Endometrium (tissue), 2 donors: ENCODE measurements around the gene SFXN5.

Experiments used
- FAIRE-seq: peaks from 2 replicates; lab custom pipeline; 2012; peaks lifted over from hg19 to GRCh38; lab: Jason Lieb, UNC
- donor health status: control.
- donor health status: control.

The SFXN5 gene

DNA sequence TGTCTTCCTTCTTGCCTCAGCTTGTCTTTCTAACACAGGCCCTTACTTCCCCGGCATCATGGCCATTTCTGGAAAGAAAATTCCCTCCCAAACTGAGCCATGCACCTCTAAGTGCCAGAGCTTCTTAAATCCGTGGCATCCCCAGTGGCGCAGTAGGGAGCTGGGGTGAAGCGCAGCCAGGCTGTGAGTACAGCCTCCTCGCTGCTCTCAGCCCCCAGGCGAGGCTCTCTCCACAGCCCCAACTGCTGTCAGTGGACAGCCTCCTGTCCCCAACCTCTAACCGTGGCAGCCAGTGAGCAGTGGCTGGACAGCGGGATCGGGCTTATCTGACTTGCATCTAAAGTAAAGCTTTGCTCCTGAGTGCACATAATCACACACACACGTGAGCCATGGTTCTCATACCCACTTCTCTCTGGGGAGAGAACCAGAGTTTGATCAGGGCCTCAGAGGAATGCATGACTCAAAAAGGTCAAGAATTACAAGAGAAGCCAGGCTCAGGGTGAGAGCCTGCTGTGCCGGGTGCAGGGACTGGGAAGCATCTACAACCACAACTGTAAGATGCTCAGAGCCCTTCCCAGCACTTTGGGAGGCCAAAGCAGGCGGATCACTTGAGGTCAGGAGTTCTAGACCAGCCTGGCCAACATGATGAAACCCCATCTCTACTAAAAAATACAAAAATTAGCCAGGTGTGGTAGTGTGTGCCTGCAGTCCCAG, 50.7 kb downstream of the SFXN5 start:
- FAIRE-seq = no peak

DNA sequence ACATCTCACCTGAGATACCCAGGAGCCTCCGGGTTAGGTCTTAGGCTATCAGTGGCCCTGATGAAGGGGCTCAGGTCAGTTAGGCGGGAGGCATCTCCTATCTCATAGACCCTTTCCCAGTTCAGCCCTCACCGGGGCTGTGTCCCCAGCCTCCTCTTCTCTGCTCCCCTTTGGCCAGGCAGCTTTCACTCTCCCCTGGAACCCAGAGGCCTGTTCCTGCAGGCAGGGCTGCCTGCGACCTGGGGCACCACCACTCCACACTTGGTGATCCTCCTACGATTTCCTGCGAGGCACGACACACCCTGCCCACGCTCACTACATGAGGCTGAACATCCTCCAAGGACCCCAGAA, 51.2 kb downstream of the SFXN5 start:
- no peak for FAIRE-seq

- FAIRE-seq = no peak
These were observed 53.2 kb downstream of the SFXN5 start for GRCh38 chr2:73018188-73018825.

DNA sequence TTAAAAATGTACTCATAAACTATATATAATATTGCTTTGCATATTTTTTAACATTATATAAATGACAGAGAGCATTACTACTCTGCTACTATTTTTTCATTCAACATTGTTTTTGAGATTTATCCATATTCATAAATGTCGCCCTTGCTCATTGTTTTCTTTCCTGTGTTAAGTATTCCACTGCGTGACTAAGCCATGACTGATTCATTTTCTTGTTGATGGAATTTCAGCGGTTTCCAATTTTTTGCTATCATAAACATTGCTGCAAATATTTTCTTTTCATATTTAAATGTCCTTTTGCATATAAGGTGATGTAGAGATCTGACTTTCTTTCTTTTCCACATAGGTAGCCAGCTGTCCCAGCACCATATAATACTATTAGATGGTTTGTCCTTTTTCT, 57.6 kb downstream of the SFXN5 start:
- no peak for FAIRE-seq

- no peak for FAIRE-seq
These were observed 62.2 kb downstream of the SFXN5 start for GRCh38 chr2:73009177-73009839.

GRCh38 chr2:73008766-73009135, 62.8 kb downstream of the SFXN5 start:
- FAIRE-seq = no peak

- FAIRE-seq = no peak
These were observed 63.3 kb downstream of the SFXN5 start for GRCh38 chr2:73007991-73008765.

GRCh38 chr2:73006969-73007710, 64.4 kb downstream of the SFXN5 start:
- FAIRE-seq = no peak

DNA sequence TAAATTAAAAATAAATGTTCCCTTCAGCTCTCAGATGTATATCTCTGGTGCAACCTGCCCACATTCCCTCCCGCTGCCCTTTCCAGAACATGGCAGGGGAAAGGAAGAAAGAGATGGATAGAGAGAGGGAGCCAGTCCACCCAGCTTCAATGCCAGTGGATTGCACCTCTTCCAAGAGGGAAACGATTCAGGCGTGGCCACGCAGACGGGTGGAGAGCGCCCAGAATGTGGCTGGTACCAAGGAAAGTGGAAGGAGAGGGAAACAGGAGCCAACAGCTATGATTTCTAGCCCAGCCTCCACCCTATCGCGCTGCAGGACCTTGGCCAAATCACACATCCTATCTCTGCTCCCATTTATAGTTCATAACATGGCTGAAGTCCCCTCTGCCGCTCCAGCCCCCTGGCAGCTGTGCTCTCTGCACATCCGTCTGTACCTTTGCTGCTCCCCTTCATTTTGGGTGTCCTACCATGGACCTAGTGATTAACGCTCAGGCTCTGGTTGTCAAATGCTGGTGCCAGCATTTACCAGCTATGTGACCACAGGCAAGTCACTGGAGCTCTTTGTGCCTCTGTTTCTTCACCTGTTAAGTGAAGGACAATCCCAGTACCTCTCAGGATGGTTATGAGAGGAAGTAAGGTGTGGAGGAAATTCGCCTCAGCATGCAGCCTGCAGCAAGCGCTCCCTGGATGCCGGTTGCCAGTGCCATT, 66.5 kb downstream of the SFXN5 start:
- FAIRE-seq = no peak

GRCh38 chr2:73004466-73004865, 67.0 kb downstream of the SFXN5 start:
- no peak for FAIRE-seq

- no peak for FAIRE-seq
These were observed 68.5 kb downstream of the SFXN5 start for GRCh38 chr2:73003027-73003426.

DNA sequence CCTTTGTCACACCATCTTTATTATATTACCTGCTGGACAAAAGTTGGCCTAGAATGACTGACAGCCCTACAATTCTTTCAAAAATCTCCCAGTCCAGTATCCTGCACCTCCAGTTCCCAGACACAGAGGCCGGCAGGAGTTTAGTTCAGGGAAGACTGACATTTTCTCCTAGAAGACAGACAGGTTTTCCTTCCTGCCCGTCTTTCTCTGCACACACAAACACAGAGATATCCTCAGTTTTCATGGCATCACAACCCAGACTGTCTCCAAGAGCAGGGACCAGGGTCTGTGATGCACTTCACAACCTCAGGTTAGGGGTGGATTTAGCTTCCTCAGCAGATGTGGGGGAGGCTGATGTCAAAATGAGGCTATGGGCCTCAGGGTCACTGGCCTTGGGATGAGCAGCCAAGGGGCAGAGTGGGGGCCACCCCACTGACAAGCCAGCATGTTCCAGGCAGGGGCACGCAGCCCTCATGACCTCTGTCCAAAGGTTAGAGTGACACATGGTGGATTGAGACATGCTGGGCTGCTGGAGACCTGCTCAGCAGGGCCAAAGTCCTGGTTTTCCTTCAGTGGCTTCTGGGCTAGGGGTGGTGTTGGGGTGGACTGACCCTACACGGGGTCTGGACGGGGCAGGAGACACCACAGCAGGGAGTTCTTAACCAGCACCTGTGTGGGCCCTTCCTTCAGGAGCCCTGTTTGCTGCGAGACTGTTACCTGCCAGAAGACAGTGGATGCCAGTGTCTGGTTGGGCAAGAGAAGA, 70.5 kb downstream of the SFXN5 start:
- no peak for FAIRE-seq

GRCh38 chr2:72999729-73000725, 71.5 kb downstream of the SFXN5 start:
- no peak for FAIRE-seq

DNA sequence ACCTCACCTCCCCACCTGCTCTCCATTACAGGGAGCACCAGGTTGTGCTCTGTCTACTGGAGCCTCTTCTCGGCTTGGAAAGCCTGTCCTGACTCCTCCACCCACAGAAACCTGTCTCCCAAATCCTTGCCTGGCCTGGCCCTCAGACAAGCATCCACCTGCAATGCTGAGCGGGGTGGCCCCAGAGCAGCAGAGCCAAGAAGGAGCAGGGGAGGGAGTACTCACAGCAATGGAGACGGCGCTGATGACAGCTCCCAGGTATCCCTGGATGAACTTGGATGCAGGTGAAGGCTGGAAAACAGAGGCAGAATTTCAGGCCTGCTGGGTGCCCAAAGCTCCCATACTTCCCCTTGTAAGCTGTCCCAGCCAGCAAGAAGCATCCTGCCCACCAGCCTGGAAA, 72.8 kb downstream of the SFXN5 start:
- FAIRE-seq = no peak

DNA sequence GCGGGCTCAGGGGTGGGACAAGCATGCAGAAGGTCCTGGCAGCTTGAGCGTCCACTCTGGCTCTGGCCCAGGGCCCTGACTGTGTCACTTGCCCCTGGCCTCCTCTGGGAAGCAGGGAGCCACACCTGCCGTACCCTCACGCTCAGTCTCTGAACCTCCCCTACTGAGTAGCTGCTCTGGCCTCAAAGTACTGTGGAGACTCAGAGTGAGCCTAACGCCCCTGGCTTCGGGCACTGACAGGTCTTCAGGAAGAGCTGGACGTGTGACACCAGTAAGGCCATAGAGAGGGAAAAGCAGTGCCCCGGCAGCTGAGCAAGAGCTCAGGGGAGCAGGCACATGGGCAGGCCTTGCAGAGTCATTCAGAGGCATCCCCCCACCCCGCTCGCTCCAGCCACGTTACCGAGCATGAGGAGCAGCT, 73.3 kb downstream of the SFXN5 start:
- FAIRE-seq = no peak

DNA sequence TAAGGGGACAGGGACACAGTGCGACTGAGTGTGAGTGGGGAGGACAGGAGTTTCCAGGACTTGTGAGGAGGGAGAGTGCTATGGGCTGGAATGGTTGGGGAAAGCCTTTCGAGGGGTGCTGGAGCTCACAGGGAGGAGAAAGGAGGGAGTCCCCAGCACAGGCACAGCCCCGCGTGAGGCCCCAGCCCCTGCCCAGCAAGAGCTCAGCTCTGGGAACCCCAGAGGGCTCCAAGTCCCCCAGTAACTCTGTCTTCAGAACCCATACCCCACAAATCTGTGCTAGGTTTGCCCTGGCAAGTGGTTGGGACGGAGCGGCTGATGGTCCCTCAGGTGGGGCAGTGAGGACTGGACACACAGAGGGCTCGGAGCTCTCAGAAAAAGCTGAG, 75.4 kb downstream of the SFXN5 start:
- FAIRE-seq = no peak

DNA sequence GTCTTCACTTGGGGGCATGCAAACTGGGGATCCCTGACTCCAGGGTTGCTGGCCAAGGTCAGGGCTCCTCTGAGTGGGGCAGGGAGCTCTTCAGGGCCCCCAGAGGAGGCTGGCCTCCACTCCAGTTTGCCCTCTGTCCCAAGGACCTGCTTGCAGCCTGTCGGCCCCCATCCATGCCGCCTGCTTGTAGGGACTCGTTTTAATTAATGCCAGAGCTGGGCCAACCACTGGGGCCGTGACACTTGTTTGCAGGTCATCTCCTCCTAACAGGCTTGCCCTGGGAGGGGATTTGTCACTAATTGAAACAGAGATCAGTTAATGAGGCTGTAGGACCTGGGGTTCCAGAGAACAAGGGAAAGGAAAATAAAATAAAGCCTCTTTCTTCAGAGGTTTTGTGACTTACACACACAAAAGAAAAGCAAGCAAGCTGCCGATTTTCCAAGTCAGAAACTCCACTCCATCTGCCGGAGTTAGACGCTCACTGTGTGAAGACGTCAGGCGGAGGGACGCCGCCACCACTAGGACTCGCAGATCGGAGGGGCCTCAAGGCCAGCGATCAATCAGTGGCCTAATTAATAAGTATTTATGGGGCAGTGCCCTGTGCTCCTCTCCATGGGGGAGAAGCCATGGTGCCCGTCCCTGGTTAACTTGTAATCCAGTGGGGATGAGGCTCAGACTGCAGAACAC, 75.9 kb downstream of the SFXN5 start:
- no peak for FAIRE-seq

DNA sequence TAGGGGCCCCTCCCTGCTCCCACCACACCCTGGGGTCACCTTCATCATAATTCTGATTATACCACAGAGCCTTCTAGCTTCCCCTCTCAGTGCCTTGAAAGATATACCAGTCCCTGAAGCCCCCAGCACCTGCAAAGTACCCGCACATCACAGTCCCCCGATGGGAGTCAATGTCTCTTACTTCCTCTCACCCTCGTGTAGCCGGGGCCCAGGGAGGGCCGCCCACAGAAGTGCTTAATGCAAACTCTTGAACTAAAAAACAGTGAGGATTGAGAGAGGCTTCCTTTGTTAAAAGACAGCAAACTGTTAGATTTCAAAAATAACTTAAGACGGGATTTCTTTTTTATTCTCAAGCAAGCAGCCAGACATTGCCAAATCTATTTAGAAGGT, 76.5 kb downstream of the SFXN5 start:
- FAIRE-seq = no peak
